UCSD-AML1 (cell line): ENCODE measurements around the gene RABIF.

Experiments used
- DNase-seq: peaks from one replicate; lab custom pipeline; 2025; ENCODE audit not compliant: unreplicated experiment; lab: John Stamatoyannopoulos, UW

RABIF gene

GRCh38 chr1:202879128-202879527 lies 9.8 kb downstream of the RABIF start:
- DNase-seq, result no peak

- no peak for DNase-seq
Observed at GRCh38 chr1:202873026-202873425, 15.9 kb downstream of the RABIF start.

- DNase-seq, result no peak
Observed at GRCh38 chr1:202871367-202871766, 17.6 kb downstream of the RABIF start.

- no peak for DNase-seq
Observed at GRCh38 chr1:202862679-202863560, 26.0 kb downstream of the RABIF start.

GRCh38 chr1:202861420-202862132 lies 27.4 kb downstream of the RABIF start:
- DNase-seq, result peak; percentile 91

GRCh38 chr1:202860744-202861419 lies 28.1 kb downstream of the RABIF start:
- peak; percentile 52 for DNase-seq

GRCh38 chr1:202858789-202859414 lies 30.0 kb downstream of the RABIF start:
- no peak for DNase-seq

GRCh38 chr1:202858331-202858730 lies 30.6 kb downstream of the RABIF start:
- peak; percentile 75 for DNase-seq

- DNase-seq, result no peak
Observed at GRCh38 chr1:202857136-202857610, 31.8 kb downstream of the RABIF start.

- DNase-seq, result no peak
Observed at GRCh38 chr1:202856014-202856413, 32.9 kb downstream of the RABIF start.

GRCh38 chr1:202854787-202855186 lies 34.2 kb downstream of the RABIF start:
- DNase-seq, result no peak

GRCh38 chr1:202852163-202852904 lies 36.6 kb downstream of the RABIF start:
- DNase-seq, result peak; percentile 71

GRCh38 chr1:202850593-202851362 lies 38.2 kb downstream of the RABIF start:
- no peak for DNase-seq

GRCh38 chr1:202848191-202848542 lies 40.8 kb downstream of the RABIF start:
- no peak for DNase-seq

GRCh38 chr1:202844935-202845334 lies 44.0 kb downstream of the RABIF start:
- DNase-seq, result no peak

- no peak for DNase-seq
Observed at GRCh38 chr1:202844259-202844658, 44.7 kb downstream of the RABIF start.

- DNase-seq, result no peak
Observed at GRCh38 chr1:202843081-202843480, 45.9 kb downstream of the RABIF start.

GRCh38 chr1:202837746-202838262 lies 51.1 kb downstream of the RABIF start:
- no peak for DNase-seq

- no peak for DNase-seq
Observed at GRCh38 chr1:202836623-202837403, 52.1 kb downstream of the RABIF start.
